Measurements from ENCODE around the gene ATP6V0D1. TPM values are rescaled to one million over a fixed set of nuclear protein-coding genes. Genes with fewer than 3 reads are reported as not detected.

ATP6V0D1 gene
- total RNA-seq (2022) (50.5 and 50.7 TPM in 2 replicates), Bru-seq, nascent RNA (percentile 69 among the genes with signal in this experiment), BruChase-seq, experiment 1, labeled RNA remaining after a 6-hour chase (percentile 77 among the genes with signal in this experiment), BruChase-seq, experiment 2, labeled RNA remaining after a 2-hour chase (percentile 73 among the genes with signal in this experiment)
- long read RNA-seq, transcript ATP6V0D1-201 (8 exons, 1,716 nt), result major isoform, 141 of 170 reads
- long read RNA-seq, partial matches to known transcripts, result 3 of 170 reads
- long read RNA-seq, other reads (novel, unspliced or antisense), result 25 of 170 reads

DNA sequence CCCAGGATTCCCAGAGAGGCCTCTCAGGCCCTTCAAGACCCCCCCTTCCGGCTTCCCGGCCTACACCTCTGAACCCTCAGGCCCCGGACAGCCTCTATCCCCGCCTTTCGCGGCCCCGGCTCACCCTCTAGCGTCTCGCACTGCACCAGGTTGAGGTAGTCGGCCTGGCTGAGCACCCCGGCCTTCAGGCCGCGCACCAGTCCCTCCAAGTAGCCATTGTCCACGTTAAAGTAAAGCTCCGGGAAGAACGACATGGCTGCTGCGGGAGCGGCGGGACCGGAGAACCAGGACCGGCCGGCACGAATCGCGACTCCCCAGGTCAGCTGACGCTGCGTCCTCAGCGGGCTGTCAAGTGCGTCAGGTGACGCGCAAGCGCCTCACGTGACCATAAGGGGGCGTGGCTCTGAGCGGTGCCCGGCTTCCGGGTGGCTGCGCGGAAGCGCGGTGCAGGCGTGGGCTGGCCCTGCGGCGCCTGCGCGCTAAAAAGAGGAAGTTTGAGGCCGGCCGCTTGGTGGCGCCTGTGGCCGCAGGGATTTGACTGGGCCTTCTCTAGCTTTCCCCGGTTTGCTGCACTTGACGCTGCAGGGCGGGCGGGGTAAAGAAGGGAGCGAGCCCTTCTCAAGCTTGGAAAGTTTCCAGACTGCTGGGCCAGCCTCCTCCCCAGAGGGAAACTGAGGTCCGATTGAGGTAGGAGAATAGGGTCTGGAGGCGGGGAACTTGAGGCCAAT is at the start of gene ATP6V0D1:
Gene ATP6V0D1 (minus strand): TSS at position 325 of the 728 bp plus-strand sequence. CDS start 71 bp downstream, at position 254.
- intact Hi-C loops (cut with micrococcal nuclease), result loop anchor here (1.0 kb wide), 1 partner anchor 33 kb away; no protein-coding TSS in a partner anchor
- TF ChIP-seq, protein P1, sequence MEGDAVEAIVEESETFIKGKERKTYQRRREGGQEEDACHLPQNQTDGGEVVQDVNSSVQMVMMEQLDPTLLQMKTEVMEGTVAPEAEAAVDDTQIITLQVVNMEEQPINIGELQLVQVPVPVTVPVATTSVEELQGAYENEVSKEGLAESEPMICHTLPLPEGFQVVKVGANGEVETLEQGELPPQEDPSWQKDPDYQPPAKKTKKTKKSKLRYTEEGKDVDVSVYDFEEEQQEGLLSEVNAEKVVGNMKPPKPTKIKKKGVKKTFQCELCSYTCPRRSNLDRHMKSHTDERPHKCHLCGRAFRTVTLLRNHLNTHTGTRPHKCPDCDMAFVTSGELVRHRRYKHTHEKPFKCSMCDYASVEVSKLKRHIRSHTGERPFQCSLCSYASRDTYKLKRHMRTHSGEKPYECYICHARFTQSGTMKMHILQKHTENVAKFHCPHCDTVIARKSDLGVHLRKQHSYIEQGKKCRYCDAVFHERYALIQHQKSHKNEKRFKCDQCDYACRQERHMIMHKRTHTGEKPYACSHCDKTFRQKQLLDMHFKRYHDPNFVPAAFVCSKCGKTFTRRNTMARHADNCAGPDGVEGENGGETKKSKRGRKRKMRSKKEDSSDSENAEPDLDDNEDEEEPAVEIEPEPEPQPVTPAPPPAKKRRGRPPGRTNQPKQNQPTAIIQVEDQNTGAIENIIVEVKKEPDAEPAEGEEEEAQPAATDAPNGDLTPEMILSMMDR (IDR thresholded peaks at IDR 0.05; ENCODE audit: unreplicated experiment), result peak; percentile 79
- POLR2A ChIA-PET, result interaction anchor here (0.6 to 3.4 kb wide), 29 partner anchors 9 to 672 kb away, joined by 3 to 21 read pairs (median 4); partner anchors contain the start of genes ACD, FHOD1, NFATC3 and RANBP10
- BruUV-seq (replicated peaks), result no TSS peak
- peak; percentile 96 for DNase-seq (ENCODE audit: unreplicated experiment)
- Mint-ChIP-seq H3K9me3 (ENCODE audit: unreplicated experiment) (no peaks in the 10 kb centered on the region), H3K4me1 (ENCODE audit: insufficient read depth, unreplicated experiment) (peaks cover 22% of the 10 kb centered on the region), H3K36me3 (ENCODE audit: insufficient read depth, unreplicated experiment) (peaks cover 17% of the 10 kb centered on the region), H3K27ac (ENCODE audit: low read depth, unreplicated experiment) (peak within 1 kb of the TSS; percentile 97), H3K27me3 (ENCODE audit: insufficient read depth, unreplicated experiment) (no peaks in the 10 kb centered on the region), H3K4me3 (ENCODE audit: unreplicated experiment) (peak within 1 kb of the TSS; percentile 98)
- CTCF ChIA-PET, result interaction anchor here (0.6 to 6.2 kb wide), 29 partner anchors 11 to 1037 kb away, joined by 3 to 52 read pairs (median 4); partner anchors contain the start of genes CTCF, E2F4 and GFOD2

DNA sequence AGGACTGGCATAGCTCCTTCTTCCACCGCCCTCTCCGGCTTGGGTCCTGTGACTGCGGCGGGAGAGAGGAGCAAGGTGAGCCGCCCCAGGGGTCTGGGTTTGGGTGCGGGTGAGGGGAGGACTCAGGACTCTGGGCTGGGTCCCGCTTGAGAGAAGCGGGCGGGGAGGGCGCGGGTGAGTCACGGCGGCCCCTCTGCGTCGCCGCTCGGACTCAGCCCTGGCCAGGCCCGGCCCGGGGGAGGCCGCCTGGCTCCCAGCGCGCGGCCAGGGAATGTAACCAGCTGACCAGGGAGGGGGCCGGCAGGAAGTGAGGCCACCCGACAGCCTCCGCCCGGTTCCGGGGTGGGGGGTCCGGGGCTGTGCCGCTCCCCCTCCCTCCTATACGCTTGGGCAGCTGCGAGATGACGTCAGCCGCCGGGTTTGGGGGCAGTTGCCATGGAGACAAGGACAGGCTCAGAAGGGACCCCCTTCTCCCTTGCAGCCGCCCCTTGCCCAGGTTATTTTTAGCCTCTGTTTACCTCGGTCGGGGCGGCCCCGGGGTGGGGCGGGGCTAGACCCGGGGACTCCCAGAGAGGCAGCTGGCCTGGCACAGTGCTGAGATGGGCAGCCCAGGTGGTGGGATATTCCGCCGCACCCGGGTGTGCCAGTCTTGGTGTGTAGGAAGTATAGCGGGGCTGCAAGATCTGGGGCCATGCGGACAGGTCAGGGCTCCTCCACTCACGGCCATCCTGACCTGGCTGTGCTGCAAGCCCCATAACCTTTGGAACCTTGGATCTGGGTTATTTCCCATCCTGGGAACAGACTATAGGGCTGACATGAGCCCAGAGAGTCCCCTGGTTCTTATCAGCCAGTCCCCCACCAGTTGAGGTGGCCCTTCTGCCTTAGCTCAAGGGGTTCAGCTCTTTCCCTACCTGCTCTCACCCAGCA is 49.3 kb upstream of the ATP6V0D1 start:
- intact Hi-C loops (cut with micrococcal nuclease), result no loop called here
- Mint-ChIP-seq H3K4me1 (ENCODE audit: insufficient read depth, unreplicated experiment) (peaks cover 33% of the 10 kb centered on the region), H3K27me3 (ENCODE audit: insufficient read depth, unreplicated experiment) (no peaks in the 10 kb centered on the region), H3K4me3 (ENCODE audit: unreplicated experiment) (peak overlapping the region; percentile 82), H3K27ac (ENCODE audit: low read depth, unreplicated experiment) (peak overlapping the region; percentile 88), H3K9me3 (ENCODE audit: unreplicated experiment) (no peaks in the 10 kb centered on the region), H3K36me3 (ENCODE audit: insufficient read depth, unreplicated experiment) (peaks cover 13% of the 10 kb centered on the region)
- CTCF ChIA-PET, result interaction anchor here (0.6 to 7.7 kb wide), 9 partner anchors 9 to 351 kb away, joined by 3 to 60 read pairs (median 3); partner anchors contain the start of gene CTCF
- no TSS peak for BruUV-seq (replicated peaks)
- TF ChIP-seq, protein P1 (IDR thresholded peaks at IDR 0.05; ENCODE audit: unreplicated experiment), result no peak
- POLR2A ChIA-PET, result interaction anchor here (0.6 to 2.4 kb wide), 12 partner anchors 9 to 130 kb away, joined by 3 to 12 read pairs (median 5); partner anchors contain the start of gene ACD
- peak; percentile 34 for DNase-seq (ENCODE audit: unreplicated experiment)

DNA sequence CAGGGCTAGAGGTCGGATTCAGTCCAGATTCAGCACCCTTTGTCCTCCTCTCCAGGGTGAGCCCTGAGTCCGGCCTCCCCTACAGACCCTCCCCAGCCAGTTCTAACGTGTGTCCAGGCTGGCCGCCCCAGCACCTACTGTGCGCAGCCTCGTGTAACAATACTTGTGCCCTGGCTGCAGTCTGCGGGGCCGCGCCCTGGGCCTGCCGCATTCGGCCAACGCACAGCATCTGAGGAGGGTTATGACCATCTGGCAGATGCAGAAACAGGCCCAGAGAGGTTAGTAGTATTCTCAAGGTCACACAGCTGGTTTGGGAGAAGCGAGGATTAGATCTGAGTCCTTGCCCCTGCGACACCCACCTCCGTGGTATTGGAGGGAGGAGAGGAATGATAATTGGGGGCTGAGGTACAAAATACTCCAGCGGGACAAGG is 48.6 kb upstream of the ATP6V0D1 start:
- H3K36me3 Mint-ChIP-seq (ENCODE audit: insufficient read depth, unreplicated experiment), result peaks cover 12% of the 10 kb centered on the region
- intact Hi-C loops (cut with micrococcal nuclease), result loop anchor here (10.0 kb wide), 2 partner anchors 275 to 315 kb away; partner anchors contain the start of genes CENPT, NUTF2, RANBP10 and THAP11

More for the DNA sequence above, 48.6 kb upstream of the ATP6V0D1 start:
- no peaks in the 10 kb centered on the region for H3K27me3 Mint-ChIP-seq (ENCODE audit: insufficient read depth, unreplicated experiment)
- ChIA-PET POLR2A (interaction anchor here (0.6 to 2.4 kb wide), 14 partner anchors 8 to 259 kb away, joined by 3 to 12 read pairs (median 5); partner anchors contain the start of genes ACD and ATP6V0D1), CTCF (interaction anchor here (0.6 to 7.7 kb wide), 9 partner anchors 9 to 1767 kb away, joined by 3 to 60 read pairs (median 4); partner anchors contain the start of gene CTCF)
- H3K9me3 Mint-ChIP-seq (ENCODE audit: unreplicated experiment), result no peaks in the 10 kb centered on the region
- TF ChIP-seq, protein P1 (IDR thresholded peaks at IDR 0.05; ENCODE audit: unreplicated experiment), result no peak
- BruUV-seq (replicated peaks), result TSS peak; percentile 62
- DNase-seq (ENCODE audit: unreplicated experiment), result no peak
- H3K4me1 Mint-ChIP-seq (ENCODE audit: insufficient read depth, unreplicated experiment), result peaks cover 30% of the 10 kb centered on the region
- H3K4me3 Mint-ChIP-seq (ENCODE audit: unreplicated experiment), result peak overlapping the region; percentile 82
- H3K27ac Mint-ChIP-seq (ENCODE audit: low read depth, unreplicated experiment), result peak overlapping the region; percentile 88
